ENCODE results near the gene PTAFR.

DNA sequence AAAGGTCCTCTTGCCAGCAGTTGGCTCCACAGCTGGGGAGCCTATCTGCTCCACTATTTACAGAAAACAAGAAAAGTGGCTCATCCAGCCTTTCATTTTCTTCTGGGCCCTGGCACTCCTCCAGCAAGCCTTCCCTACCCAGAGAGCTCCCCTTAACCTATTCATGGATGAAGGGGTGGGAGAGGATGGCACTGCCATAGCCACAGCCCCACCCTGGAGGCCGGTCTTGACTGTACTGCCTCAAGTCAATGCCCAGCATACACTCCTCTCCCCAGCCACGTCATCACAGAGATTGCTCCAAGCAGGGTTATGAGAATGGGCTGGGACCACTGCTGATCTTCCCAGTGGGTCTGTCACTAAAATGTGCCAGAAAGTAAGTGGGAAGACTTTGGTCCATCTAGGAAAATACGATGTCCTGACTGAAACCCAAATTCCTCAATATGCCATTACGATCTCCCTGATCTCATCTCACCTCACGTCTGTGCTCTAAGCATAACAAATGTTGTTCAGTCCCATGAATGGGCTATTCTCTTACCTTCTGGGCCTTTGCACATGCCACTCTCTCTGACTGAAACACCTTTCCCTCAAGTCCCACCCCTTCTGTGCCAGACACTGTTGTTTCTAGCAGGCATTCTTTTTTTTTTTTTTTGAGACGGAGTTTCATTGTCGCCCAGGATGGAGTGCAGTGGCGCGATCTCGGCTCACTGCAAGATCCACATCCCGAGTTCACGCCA, 21.4 kb upstream of the PTAFR start:
- TF ChIP-seq CTCF (tag by site-specific recombination; IDR thresholded peaks at IDR 0.05) (no peak), TCF7L2 (IDR thresholded peaks at IDR 0.05; ENCODE audit: borderline replicate concordance, low read depth, low read length) (no peak), ZNF785 (tag by site-specific recombination; IDR thresholded peaks at IDR 0.05) (no peak)
- TF ChIP-seq, protein P1, sequence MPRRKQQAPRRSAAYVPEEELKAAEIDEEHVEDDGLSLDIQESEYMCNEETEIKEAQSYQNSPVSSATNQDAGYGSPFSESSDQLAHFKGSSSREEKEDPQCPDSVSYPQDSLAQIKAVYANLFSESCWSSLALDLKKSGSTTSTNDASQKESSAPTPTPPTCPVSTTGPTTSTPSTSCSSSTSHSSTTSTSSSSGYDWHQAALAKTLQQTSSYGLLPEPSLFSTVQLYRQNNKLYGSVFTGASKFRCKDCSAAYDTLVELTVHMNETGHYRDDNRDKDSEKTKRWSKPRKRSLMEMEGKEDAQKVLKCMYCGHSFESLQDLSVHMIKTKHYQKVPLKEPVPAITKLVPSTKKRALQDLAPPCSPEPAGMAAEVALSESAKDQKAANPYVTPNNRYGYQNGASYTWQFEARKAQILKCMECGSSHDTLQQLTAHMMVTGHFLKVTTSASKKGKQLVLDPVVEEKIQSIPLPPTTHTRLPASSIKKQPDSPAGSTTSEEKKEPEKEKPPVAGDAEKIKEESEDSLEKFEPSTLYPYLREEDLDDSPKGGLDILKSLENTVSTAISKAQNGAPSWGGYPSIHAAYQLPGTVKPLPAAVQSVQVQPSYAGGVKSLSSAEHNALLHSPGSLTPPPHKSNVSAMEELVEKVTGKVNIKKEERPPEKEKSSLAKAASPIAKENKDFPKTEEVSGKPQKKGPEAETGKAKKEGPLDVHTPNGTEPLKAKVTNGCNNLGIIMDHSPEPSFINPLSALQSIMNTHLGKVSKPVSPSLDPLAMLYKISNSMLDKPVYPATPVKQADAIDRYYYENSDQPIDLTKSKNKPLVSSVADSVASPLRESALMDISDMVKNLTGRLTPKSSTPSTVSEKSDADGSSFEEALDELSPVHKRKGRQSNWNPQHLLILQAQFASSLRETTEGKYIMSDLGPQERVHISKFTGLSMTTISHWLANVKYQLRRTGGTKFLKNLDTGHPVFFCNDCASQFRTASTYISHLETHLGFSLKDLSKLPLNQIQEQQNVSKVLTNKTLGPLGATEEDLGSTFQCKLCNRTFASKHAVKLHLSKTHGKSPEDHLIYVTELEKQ (tag by site-specific recombination; IDR thresholded peaks at IDR 0.05; ENCODE audit: borderline replicate concordance), result no peak

Measured in HEK293 (cell line).